ENCODE data around the gene HOXA3. TPM values are rescaled to one million over a fixed set of nuclear protein-coding genes. Genes with fewer than 3 reads are reported as not detected.

The HOXA3 gene
- total and polyA plus RNA-seq, 9 donors, result 0.36 to 50.9 (median 2.3) TPM

- H3K4me1 ChIP-seq (ENCODE audit: insufficient read depth), result peaks cover 2% of the 10 kb centered on the region
Observed at GRCh38 chr7:27187475-27188385, 35.3 kb upstream of the HOXA3 start.

GRCh38 chr7:27186668-27187474 lies 34.5 kb upstream of the HOXA3 start:
- WGBS, 3 donors, result 36 to 59% (median 39%) methylated on average over 4 of the region's 4 CpGs
- H3K4me1 ChIP-seq (ENCODE audit: insufficient read depth), result peaks cover 2% of the 10 kb centered on the region
- intact Hi-C loops (cut with DNase I), result loop anchor here in 1 of 4 donors (10.0 kb wide), 1 partner anchor 1322 kb away; no protein-coding TSS in a partner anchor
- H3K27ac ChIP-seq, result no peak overlapping the region
- H3K36me3 ChIP-seq, result no peaks in the 10 kb centered on the region
- no peaks in the 10 kb centered on the region for H3K9me3 ChIP-seq
- no peak for DNase-seq
- no peak for TF ChIP-seq POLR2A (IDR thresholded peaks at IDR 0.05)
- TF ChIP-seq EP300 (IDR thresholded peaks at IDR 0.05), result no peak
- TF ChIP-seq, protein P1, sequence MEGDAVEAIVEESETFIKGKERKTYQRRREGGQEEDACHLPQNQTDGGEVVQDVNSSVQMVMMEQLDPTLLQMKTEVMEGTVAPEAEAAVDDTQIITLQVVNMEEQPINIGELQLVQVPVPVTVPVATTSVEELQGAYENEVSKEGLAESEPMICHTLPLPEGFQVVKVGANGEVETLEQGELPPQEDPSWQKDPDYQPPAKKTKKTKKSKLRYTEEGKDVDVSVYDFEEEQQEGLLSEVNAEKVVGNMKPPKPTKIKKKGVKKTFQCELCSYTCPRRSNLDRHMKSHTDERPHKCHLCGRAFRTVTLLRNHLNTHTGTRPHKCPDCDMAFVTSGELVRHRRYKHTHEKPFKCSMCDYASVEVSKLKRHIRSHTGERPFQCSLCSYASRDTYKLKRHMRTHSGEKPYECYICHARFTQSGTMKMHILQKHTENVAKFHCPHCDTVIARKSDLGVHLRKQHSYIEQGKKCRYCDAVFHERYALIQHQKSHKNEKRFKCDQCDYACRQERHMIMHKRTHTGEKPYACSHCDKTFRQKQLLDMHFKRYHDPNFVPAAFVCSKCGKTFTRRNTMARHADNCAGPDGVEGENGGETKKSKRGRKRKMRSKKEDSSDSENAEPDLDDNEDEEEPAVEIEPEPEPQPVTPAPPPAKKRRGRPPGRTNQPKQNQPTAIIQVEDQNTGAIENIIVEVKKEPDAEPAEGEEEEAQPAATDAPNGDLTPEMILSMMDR (IDR thresholded peaks at IDR 0.05), result no peak
- H3K4me3 ChIP-seq, result peak overlapping the region; percentile 48
- peaks cover 18% of the 10 kb centered on the region for H3K27me3 ChIP-seq

More at GRCh38 chr7:27187475-27188385, 35.3 kb upstream of the HOXA3 start:
- Histone ChIP-seq H3K27me3 (peaks cover 18% of the 10 kb centered on the region), H3K27ac (no peak overlapping the region), H3K9me3 (no peaks in the 10 kb centered on the region), H3K36me3 (no peaks in the 10 kb centered on the region), H3K4me3 (peak overlapping the region; percentile 39)
- 6 to 27% (median 8%) methylated on average over 46 of the region's 46 CpGs for WGBS, 3 donors
- intact Hi-C loops (cut with DNase I), result loop anchor here in 1 of 4 donors (10.0 kb wide), 1 partner anchor 1323 kb away; no protein-coding TSS in a partner anchor
- peak in 1 of 5 donors; percentile 22 for DNase-seq
- TF ChIP-seq, protein P1 (IDR thresholded peaks at IDR 0.05), result no peak
- TF ChIP-seq EP300 (IDR thresholded peaks at IDR 0.05) (no peak), POLR2A (IDR thresholded peaks at IDR 0.05) (no peak)

DNA sequence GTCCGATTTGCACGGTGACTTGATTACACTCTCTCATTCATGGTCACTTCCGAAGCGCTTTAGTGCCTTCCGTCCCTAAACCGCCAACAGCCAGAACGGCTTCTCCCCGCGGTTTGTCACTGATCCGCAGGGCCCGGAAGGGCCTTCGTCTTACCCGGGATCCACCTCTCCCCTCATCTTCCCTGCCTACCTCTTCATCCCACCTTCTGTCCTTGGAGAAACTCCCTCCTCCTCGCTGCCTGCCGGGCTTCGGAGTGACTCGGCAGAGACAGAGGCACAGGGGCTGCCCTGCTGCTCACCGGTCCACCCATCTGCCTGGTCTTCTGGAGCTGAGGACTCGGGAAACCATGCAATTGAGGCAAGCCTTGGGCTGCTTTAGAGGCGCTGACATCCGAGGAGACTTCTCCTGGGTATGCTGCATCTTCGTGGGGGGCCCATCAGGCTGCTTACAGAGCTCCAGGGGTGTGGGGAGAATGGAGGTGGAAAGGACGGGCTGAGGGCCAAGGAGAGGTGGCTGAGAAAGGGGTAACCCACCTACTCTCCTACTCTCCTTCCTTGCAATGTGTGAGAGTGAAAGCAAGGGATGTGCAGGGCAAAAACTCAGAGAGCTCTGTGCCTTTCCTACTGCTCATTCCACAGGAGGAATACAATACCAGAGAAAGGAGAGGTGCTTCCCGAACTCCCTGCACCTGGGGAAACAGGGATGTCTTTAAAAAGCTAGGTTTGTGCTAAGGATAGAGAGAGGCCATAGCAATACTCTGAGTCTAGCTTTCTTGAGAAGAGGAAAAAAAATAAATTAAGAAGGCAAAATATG lies 33.7 kb upstream of the HOXA3 start:
- Histone ChIP-seq H3K9me3 (no peaks in the 10 kb centered on the region), H3K27me3 (peaks cover 18% of the 10 kb centered on the region), H3K4me1 (ENCODE audit: insufficient read depth) (peaks cover 2% of the 10 kb centered on the region), H3K27ac (no peak overlapping the region), H3K4me3 (peak overlapping the region; percentile 48), H3K36me3 (no peaks in the 10 kb centered on the region)
- DNase-seq, result peak in 1 of 5 donors; percentile 20
- TF ChIP-seq, protein P1 (IDR thresholded peaks at IDR 0.05), result no peak
- TF ChIP-seq EP300 (IDR thresholded peaks at IDR 0.05), result no peak
- TF ChIP-seq POLR2A (IDR thresholded peaks at IDR 0.05), result no peak
- intact Hi-C loops (cut with DNase I), result loop anchor here in 1 of 4 donors (10.0 kb wide), 1 partner anchor 1321 kb away; no protein-coding TSS in a partner anchor
- 8 to 39% (median 18%) methylated on average over 24 of the region's 24 CpGs for WGBS, 3 donors

Data from ovary (tissue), 9 donors.